NCI-H526 (cell line): Measurements from ENCODE around the gene CSNK1G3.
"Not testable (repeated sequence)": the region's sequence is repeated elsewhere in the genome, so short reads cannot be mapped to it uniquely, and the experiment has no call there.

ENCODE experiments used
- DNase-seq, 2 experiments: peaks; one replicate each; lab custom pipeline; 2025; lab: John Stamatoyannopoulos, UW

CSNK1G3 gene

DNA sequence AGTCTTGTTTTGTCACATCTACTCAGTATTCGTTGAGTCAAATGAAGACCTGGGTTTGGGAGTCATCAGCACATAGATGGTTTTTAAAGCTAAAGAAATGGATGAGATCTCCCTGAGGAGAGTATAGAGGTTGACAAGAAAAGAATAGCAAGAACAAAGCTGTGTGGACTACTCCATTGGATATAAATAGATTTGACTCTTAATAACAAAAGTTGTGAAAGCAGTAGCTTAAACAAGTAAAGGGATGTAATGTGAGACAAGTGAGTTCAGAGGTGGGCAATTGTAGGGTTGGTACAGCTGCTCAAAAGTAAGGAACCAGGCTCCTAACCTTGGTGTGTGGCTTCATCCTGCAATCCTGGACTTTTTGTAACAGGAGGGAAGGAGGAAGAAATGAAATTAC lies 49.3 kb downstream of the CSNK1G3 start:
- DNase-seq: no peak

DNA sequence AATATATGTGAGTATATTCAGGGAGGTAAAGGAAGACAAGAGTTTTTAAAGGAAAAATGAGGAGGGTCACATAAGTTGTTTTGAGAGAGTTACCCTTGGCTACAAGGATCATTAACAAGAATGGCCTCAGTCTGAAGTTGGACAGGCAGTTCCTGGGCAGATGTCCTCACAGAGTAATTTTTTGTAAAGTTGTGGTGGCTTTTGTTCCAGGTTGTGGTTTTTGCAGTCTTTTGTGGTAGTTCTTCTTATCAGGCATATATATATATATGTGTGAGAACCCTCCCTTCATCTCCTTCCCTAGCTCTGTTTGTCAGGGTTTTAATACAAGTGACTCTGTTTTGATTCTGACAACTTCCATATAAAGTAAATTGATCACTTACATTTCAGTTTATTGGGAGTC lies 60.0 kb downstream of the CSNK1G3 start:
- DNase-seq: no peak

DNA sequence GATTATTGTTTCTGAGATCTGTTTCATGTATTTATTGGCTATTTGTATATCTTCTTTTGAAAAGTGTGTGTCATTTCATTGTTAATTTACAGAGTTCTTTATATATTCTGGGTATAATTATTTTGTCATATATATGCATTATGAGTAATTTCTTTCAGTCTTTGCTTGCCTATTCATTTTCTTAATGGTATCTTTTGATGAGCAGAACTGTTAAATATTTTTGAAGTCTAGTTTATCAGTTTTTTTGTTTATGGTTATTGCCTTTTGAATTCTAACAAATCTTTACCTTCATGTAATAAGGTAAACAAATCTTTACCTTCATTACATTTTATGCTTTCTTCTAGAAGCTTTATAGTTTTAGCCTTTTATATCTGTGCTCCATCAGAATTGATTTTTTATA lies 66.4 kb downstream of the CSNK1G3 start:
- DNase-seq: no peak

DNA sequence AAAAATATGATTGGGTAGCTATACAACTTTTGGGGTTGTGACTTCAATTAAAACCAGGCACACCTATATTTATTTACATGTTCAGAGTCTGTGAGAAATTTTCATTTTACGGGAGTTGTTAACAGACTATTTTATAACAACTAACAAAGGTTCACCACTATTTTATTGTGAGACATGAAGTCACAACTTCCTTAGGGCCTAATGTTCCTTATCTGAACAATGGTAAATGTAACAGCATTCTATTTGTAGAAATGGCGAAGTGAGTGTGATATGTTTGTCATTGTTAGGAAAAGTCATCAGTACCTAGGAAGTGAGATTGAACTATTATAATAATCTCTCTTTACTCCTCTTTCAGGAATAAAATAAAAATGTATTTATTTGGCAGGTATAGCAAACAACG lies 67.4 kb downstream of the CSNK1G3 start:
- DNase-seq: no peak

DNA sequence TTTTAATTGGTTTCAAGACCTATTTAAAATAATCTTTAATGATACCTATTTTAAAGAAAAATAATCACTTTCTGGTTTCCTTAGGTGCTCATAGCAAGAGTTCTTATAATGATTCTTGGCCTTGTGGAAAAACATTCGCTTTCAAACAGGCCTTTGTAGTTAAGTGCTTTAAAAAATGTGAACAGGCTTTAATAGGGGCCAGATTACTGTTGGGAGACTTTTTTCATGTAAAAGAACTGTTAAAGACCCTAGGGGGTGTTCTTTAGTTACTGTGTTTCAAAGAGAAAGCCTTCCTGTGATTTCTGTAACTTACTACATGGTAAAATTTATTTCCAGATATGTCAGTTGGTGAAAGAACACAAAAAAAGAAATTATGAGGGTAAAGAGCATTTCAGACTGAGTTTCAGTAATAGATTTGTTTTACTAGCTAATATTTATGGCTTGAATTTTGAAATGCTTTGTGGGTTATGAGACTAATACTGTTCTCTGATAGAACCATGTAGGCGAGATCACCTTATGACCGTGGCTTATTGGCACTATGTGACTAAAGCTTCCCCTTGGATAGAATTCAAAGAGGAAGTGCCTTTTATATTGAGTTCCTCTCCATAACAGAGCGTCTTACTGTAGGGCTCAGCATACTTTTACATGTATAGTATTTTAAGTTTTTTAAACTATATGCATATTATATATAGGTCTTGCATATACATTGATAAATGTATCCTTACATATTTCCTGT lies 70.7 kb downstream of the CSNK1G3 start:
- no peak for DNase-seq

DNA sequence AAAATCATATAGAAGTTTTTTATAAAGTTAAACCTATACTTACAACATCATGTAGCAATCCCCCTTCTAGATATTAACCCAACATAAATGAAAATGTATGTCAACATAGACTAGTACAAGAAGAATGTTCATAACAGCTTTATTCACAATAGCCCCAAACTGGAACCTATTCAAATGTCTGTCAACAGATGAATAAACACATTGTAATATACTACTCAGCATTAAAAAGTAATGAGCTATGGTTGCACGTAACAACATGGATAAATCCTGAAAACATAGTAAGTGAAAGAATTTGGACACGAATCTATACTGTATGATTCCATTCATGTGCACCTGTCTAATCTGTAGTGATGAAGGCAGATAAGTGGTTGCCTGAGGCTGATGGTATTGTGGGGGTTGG lies 73.9 kb downstream of the CSNK1G3 start:
- DNase-seq: no peak

DNA sequence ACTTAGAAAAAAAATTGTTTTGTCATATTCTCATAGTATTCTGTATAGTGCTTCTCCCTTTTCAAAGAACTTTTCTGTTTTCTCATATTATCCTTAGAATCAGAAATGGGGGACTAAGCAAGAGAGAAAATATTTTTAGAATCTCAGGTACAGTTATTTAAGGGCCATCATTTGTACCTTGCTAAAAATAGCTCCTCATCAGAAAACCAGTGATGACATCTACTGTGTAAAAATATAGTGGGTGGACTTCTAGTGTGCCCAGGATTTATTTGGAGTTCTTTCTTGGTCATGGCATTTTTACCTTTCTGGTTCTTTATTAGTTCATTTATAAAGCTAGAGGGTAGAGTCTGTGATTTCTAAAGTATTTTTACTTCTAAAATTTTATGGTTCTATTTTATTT lies 82.5 kb downstream of the CSNK1G3 start:
- no peak for DNase-seq

DNA sequence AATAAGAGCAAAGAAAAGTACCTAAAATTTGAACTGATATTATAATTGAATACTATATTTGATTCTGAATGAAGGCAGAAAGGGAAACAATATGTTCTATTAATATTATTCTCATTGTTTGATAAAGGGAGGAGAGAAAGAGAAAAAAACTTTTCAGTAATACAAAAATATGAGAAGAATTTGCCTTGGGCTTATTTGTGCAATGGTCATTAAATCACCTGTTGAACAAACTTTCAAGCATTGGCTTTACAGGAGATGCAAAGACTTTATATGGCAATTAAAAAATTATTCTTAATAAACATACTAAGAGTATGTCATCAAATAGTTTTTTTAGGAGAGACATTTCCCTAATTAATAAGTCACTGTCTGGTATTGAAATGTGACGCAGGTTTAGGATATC lies 85.0 kb downstream of the CSNK1G3 start:
- DNase-seq: no peak

DNA sequence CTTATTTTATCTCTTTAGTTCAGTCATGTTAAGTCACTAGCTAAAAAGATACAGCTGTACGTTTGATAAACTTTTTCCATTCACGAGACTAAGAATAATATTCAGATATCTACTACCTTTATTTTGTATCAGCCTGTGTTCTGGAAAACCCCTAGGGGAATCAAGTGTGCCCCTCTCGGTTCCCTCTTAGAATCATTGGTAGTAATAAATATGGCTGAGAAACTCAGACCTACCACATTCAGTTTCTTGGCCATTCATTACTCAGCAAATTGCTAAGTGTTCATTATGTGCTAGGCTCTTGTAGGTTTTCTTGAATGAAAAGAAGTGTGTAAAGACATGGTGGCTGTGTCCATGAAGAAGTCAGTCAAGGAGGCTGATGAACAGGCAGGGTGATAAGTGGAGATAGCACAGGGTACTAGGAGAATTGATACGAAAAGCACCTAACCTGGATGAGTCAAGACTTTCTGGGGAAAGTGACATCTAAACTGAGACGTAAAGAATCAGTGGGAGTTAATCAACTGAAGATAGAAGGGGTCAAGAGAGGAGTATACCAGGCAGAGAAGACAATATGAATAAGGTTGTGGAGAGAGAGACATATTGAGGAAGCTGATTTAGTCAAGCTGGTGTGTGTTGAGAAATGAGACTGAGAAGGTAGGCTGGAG lies 86.2 kb downstream of the CSNK1G3 start:
- DNase-seq: no peak

DNA sequence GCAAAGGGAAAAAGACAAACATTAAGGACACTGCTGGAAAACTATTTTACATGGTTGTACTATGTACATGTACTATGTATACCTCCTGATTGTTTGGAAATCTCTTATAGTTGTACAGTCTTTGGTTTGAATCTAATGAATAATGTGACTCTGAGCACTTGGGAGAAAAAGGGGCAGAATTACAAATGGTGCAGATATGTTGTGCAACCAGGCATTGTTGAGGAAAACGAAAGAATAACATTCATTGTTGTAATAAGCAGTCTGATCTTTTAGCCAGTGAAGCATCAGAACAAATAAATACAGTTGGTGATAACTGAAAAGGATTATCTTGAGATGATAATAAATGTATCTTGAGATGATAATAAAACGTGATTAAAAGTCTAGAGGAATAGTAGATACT lies 87.2 kb downstream of the CSNK1G3 start:
- no peak for DNase-seq

DNA sequence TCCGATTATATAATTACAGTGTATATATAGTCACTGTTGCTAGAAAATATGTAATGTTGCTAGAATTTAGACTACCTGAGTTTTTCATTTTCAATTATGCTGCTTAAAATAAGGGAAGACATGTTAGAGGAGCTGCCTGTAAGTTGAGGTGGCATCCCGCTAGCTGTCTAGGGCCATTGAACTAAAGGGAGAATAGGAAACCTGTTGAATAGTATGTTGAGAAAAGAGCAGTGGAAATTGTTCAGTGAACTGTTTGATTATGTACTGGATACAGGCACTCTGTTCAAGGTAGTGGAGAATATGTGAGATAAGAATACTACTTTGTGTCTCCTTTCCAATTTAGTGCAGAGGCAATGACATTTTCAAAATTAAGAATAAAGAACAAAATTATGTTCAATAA lies 89.6 kb downstream of the CSNK1G3 start:
- no peak for DNase-seq

DNA sequence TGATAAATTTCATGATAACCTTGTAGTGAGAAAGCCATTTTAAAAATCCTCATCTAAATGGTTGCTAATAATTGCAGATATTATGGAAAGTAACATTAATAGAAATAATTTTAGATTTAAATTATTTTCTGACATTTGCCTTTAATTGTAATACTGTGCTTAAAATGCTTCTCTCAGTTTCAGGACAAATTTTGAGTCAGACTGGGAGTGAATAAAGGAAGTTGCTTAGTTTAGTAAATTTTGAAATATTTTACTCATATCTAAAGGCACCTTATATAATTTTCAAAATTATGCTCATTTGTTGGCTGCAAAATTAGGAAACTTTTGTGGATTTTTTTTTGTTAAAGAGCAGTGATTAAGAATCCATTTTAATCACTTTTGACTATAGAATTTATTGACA lies 93.8 kb downstream of the CSNK1G3 start:
- DNase-seq: no peak

DNA sequence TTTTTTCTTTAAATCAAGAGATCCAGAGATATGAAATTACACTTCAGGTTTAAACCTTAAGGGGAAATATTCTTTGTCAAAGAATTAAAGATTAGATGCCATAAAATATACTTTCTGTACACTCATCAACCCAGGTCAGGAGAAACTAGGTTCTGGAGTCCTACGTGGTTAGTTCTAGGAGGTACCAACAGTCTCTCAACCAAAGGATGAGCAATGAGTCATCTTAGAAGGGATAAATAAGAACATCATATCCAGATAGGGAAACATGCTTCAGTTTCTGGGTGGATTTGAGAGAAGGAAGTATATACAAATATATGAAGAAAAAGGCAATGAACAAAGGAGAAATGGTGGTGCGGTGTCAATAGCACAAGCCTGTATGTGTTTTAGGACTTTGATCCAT lies 98.2 kb downstream of the CSNK1G3 start:
- DNase-seq: no peak

DNA sequence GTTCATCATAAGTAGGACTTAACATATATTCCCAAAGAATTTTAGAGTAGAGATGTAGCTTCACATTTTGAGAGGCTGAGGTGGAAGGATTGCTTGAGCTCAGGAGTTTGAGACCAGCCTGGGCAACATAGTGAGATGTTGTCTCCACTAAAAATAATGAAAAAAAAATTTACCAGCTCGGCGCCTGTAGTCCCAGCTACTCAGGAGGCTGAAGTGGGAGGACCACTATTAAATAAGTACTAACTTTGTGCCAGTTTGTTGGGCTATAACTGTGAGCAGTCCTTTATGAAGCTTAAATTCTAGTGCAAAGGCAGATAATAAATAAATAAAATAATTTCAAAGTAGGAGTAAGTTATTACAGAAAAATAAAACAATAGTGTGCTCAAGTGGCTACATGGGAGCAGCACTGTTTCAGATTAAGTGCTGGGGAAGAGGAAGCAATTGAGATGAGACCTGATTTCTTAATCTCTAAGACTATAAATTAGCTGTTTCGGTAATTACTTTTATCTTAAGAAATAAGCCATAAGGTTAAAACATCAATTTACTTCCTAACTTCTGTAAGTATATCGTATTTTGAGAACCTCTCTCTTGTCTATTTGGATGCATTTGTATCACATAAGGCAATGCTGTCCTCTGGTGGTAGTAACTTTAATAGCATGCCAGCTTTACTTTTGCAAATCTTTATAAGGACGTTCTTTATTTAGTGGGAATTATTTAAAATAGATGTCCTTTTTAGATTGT lies 98.9 kb downstream of the CSNK1G3 start:
- DNase-seq: peak in 1 of 2 experiments; percentile 48

DNA sequence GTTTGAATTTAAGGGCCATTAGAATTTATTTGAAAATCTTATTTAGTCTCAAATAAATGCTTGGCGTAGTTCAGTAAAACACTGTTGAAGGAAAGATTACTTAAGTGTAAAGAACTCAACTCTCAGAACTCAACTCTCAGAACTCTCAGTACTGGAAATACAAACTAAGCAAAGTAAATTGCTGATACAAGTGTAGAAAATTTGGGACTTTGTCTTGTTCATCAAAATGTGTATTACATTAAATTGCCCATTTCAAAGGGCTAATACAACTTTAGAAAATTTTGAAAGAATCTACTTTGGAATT lies 99.4 kb downstream of the CSNK1G3 start:
- no peak for DNase-seq

DNA sequence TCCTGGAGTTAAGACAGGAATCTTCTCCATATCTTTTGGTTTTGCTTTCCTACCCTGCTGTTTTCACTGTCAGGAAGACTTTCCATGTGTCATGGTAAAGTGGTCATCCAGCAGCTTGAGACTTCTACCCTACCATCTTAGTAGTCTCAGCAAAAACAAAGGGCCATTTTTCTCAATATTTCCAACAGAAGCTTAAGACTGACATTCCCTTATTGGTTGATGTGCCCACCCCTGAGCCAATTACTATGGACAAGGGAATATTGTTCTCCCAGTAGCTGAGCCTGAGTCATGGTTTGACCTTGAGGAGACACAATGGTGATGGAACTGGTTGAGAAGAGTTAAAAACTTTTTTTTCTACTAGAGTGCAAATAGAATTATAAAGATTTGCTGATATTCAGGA lies 105.6 kb downstream of the CSNK1G3 start:
- DNase-seq: no peak

DNA sequence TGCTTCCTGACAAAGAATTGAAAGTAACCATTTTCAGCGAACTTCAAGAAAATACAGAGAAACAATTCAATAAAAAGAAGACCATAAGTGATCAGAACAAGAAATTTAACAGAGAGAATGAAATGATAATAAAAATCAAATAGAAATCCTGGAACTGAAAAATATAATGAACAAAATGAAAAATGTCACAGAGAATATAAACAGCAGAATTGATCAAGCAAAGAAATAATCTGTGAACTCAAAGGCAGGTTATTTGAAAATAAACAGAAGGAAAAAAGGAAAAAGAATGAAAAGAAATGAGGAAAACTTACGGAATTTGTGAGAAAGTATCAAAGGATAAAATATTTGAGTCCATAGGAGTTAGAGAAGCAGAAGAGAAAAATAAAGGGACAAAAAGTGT lies 114.1 kb downstream of the CSNK1G3 start:
- no peak for DNase-seq

DNA sequence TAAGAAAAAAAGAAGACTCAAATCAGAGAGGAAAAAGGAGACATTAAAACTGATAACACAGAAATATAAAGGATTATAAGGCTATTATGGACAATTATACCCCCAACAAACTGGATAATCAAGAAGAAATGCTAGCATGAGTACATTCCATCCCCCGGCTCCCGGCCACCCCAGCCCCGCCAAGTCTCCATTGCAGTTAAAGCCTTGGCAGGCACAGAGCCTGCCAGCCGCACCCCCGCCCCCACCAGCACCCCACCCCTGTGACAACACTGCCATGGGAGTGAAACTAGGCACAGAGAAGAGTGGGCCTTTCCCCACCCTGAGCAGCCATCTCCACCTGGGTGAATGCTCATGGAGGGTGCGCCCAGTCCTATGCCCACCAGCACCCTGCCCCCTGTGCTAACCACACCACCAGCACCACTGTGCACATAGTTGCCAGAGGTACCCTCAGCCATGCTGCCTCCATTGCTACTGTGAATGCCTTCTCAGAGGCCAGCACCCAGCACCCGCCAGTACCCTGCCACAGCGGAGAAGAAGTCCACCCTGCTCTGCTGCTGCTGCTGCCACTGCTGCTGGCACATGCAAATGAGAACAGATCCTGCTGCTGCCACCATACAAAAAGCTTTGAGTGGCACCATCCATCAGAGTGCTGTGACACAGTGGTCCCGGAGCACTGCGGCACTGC lies 117.0 kb downstream of the CSNK1G3 start:
- DNase-seq: no peak

DNA sequence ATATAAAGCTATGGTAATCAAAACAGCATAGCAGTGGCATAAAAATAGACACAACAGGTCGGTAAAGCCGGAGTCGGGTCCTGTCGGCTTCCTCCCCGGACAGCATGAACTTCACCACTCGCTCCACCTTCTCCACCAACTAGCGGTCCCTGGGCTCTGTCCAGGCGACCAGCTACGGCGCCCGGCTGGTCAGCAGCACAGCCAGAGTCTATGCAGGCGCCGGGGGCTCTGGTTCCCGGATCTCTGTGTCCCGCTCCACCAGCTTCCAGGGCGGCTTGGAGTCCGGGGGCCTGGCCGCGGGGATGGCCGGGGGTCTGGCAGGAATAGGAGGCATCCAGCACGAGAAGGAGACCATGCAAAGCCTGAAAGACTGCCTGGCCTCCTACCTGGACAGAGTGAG lies 124.0 kb downstream of the CSNK1G3 start:
- no peak for DNase-seq

DNA sequence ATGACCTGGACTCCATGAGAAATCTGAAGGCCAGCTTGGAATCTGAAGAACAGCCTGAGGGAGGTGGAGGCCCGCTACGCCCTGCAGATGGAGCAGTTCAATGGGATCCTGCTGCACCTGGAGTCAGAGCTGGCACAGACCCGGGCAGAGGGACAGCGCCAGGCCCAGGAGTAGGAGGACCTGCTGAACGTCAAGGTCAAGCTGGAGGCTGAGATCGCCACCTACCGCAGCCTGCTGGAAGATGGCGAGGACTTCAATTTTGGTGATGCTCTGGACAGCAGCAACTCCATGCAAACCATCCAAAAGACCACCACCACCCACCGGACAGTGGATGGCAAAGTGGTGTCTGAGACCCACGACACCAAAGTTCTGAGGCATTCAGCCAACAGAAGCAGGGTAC lies 125.1 kb downstream of the CSNK1G3 start:
- not testable (repeated sequence) for DNase-seq

DNA sequence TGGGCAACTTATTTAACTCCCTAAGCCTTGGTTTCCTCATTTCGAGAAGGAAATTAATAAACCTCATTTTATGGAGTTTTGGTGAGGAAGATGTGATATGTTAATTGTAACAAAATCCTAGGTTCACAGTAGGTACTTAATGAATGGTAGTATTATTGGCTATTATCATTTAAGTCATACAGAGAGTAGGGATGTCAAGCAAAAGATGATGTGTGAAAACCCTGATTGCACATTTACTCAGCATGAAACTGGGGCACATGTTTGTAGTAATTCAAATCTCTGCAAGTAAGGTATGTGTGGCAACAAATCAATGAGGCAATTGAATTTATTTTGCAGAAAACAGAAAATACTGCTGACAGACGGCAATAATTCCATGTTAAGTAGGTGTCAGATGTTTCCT lies 127.3 kb downstream of the CSNK1G3 start:
- no peak for DNase-seq

DNA sequence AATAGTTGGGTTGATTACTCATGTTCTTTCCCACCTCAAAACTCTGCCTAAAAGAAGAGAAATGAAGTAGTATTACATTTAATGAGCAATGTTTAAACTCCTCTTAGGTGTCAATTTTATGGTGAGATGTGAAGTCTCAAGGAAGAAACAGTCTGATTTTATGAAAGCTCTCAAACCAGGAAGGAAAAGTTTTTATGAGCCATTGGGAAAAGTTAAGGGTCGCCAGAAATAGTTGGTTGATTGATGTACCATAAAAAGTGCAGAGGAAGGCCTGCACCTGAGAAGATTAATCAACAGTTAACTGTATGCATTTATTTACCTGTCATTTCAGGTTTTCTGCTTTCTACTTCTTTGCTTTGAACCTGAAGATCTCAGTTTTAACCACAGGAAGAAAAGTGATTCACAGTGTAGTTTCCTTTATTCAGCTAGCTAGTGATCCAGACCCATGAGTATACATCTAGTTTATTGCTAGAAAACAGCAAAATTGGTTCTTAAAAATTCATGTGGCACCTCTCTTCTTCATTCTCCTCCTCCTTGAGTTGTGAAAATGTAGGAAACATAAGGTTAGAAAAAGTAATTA lies 133.1 kb downstream of the CSNK1G3 start:
- DNase-seq: no peak

DNA sequence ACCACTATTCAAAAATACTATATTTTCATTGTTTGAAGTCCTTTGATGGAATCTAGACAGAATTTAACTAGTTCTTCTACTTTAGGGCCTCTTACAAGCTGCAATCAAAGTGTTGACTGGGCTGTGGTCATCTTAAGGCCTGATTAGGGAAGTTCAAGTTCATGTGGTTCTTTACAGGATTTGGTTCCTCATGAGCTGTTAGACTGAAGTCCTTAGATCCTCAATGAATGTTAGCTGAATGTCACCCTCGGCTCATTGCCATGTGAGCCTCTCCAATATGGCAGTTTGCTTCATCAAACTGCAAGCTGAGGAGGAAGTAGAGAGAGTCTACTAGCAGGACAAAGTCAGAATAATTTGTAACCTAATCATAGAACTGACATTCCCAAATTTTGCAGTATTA lies 135.1 kb downstream of the CSNK1G3 start:
- DNase-seq: no peak
